Measurements from ENCODE around the gene PDE6H. TPM values are rescaled to one million over a fixed set of nuclear protein-coding genes. Genes with fewer than 3 reads are reported as not detected.

The PDE6H gene
- total and polyA plus RNA-seq, 2 donors (not counting 3 experiments of a cell fraction or from before 2014, with no cell fraction given): not detected

DNA sequence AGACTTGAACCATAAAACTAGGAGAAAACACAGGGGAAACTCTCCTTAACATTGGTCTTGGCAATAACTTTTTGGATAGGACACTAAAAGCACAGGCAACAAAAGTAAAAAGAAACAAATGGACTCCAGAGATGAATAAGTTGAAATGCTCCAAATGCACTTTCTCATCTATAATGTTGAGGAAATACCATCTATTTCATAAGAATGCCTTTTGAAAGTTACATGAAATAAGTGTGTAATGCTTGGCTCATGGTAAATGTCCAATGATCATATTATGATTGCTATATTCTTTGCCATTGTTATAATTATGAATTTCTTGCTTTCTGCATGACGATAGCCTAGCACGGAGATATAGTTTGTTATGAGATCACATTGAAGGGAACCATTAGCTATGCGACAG lies 19.8 kb downstream of the PDE6H start:
- Histone ChIP-seq H3K4me3 (replicated peaks in 1 of 3; ENCODE audit: insufficient read depth in 1 of 3, low read depth in 1 of 3, low read length in 3 of 3) (no peak overlapping the region), H3K27ac (ENCODE audit: insufficient read depth, low read depth, low read length) (no peak overlapping the region), H3K4me2 (ENCODE audit: insufficient read depth, low read length) (no peak overlapping the region), H3K4me1 (ENCODE audit: control insufficient read depth, extremely low read depth, insufficient read depth, low read length) (no peaks in the 10 kb centered on the region), H3K36me3 (ENCODE audit: control insufficient read depth in 2 of 2, extremely low read depth in 1 of 2, insufficient read depth in 2 of 2, low read length in 2 of 2) (no peaks in the 10 kb centered on the region), H3K9me3 (replicated peaks; ENCODE audit: control insufficient read depth, insufficient read depth, low read length) (no peaks in the 10 kb centered on the region), H3K79me2 (ENCODE audit: control insufficient read depth, insufficient read depth, low read length) (no peaks in the 10 kb centered on the region), H3K9ac (replicated peaks; ENCODE audit: extremely low read depth, insufficient read depth, low read length) (no peak overlapping the region), H3K9me1 (replicated peaks; ENCODE audit: control insufficient read depth, extremely low read depth, insufficient read depth, low read length) (no peaks in the 10 kb centered on the region), H4K20me1 (replicated peaks; ENCODE audit: control insufficient read depth, extremely low read depth, insufficient read depth, low read length) (no peaks in the 10 kb centered on the region), H3K27me3 (ENCODE audit: control insufficient read depth in 2 of 2, insufficient read depth in 2 of 2, low read length in 2 of 2) (no peaks in the 10 kb centered on the region), H2AFZ (ENCODE audit: low read depth, low read length) (no peak overlapping the region)
- intact Hi-C loops (cut with micrococcal nuclease): no loop called here
- DNase-seq (ENCODE audit: low read depth, low spot score) (no peak), FAIRE-seq (no peak)
- dilution Hi-C loops (cut with MboI; ENCODE audit: extremely low pct_ligation_motif_present, low sequenced_read_pairs): no loop called here
- no peak for TF ChIP-seq EZH2 (IDR thresholded peaks at IDR 0.05; ENCODE audit: borderline replicate concordance, low read depth, low read length, severe bottlenecking)
- ChIA-PET POLR2A (no interaction called here), CTCF (interaction anchor here (5.1 to 5.4 kb wide), 2 partner anchors 145 to 182 kb away, joined by 97 to 147 read pairs; no protein-coding TSS in a partner anchor)
- BruUV-seq (replicated peaks): no TSS peak

DNA sequence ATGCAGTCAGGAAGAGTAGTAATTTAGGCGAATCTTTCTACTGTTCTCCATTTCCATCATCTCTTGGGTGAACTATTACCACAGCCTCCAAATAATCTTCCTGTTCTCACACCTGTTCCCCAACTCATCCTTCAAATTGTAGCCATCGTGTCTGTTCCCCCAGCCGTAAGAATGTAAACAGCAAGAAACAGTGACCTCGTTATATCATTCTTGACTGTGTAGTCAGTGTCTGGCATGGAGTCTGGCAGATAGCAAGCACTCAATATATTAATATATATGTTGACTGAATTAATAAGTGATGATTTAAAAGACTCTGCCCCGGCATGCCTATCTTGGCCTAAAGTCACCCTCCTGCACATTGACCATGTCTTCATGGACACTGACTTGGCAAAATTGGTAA lies 20.3 kb downstream of the PDE6H start:
- Histone ChIP-seq H3K9ac (replicated peaks; ENCODE audit: extremely low read depth, insufficient read depth, low read length) (no peak overlapping the region), H3K9me1 (replicated peaks; ENCODE audit: control insufficient read depth, extremely low read depth, insufficient read depth, low read length) (no peaks in the 10 kb centered on the region), H3K9me3 (replicated peaks; ENCODE audit: control insufficient read depth, insufficient read depth, low read length) (no peaks in the 10 kb centered on the region), H3K27me3 (ENCODE audit: control insufficient read depth in 2 of 2, insufficient read depth in 2 of 2, low read length in 2 of 2) (no peaks in the 10 kb centered on the region), H3K79me2 (ENCODE audit: control insufficient read depth, insufficient read depth, low read length) (no peaks in the 10 kb centered on the region), H3K36me3 (ENCODE audit: control insufficient read depth in 2 of 2, extremely low read depth in 1 of 2, insufficient read depth in 2 of 2, low read length in 2 of 2) (no peaks in the 10 kb centered on the region), H2AFZ (ENCODE audit: low read depth, low read length) (no peak overlapping the region), H3K4me3 (replicated peaks in 1 of 3; ENCODE audit: insufficient read depth in 1 of 3, low read depth in 1 of 3, low read length in 3 of 3) (no peak overlapping the region), H4K20me1 (replicated peaks; ENCODE audit: control insufficient read depth, extremely low read depth, insufficient read depth, low read length) (no peaks in the 10 kb centered on the region), H3K27ac (ENCODE audit: insufficient read depth, low read depth, low read length) (no peak overlapping the region), H3K4me2 (ENCODE audit: insufficient read depth, low read length) (no peak overlapping the region), H3K4me1 (ENCODE audit: control insufficient read depth, extremely low read depth, insufficient read depth, low read length) (no peaks in the 10 kb centered on the region)
- TF ChIP-seq MYC (IDR thresholded peaks at IDR 0.05; ENCODE audit: low read depth, low read length) (no peak), POLR2AphosphoS5 (IDR thresholded peaks at IDR 0.05; ENCODE audit: insufficient read depth, low read depth, low read length) (no peak), GATA2 (IDR thresholded peaks at IDR 0.05; ENCODE audit: insufficient read depth, insufficient read length, low read depth, low read length) (no peak), POLR2A (IDR thresholded peaks at IDR 0.05; ENCODE audit: low read depth, low read length) (no peak), EZH2 (IDR thresholded peaks at IDR 0.05; ENCODE audit: borderline replicate concordance, low read depth, low read length, severe bottlenecking) (no peak), JUN (IDR thresholded peaks at IDR 0.05; ENCODE audit: borderline replicate concordance, insufficient read depth, insufficient read length, low read depth) (no peak)
- TF ChIP-seq, protein P1, sequence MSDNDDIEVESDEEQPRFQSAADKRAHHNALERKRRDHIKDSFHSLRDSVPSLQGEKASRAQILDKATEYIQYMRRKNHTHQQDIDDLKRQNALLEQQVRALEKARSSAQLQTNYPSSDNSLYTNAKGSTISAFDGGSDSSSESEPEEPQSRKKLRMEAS (IDR thresholded peaks at IDR 0.05; ENCODE audit: insufficient read depth, insufficient read length): no peak
- TF ChIP-seq, protein P2, sequence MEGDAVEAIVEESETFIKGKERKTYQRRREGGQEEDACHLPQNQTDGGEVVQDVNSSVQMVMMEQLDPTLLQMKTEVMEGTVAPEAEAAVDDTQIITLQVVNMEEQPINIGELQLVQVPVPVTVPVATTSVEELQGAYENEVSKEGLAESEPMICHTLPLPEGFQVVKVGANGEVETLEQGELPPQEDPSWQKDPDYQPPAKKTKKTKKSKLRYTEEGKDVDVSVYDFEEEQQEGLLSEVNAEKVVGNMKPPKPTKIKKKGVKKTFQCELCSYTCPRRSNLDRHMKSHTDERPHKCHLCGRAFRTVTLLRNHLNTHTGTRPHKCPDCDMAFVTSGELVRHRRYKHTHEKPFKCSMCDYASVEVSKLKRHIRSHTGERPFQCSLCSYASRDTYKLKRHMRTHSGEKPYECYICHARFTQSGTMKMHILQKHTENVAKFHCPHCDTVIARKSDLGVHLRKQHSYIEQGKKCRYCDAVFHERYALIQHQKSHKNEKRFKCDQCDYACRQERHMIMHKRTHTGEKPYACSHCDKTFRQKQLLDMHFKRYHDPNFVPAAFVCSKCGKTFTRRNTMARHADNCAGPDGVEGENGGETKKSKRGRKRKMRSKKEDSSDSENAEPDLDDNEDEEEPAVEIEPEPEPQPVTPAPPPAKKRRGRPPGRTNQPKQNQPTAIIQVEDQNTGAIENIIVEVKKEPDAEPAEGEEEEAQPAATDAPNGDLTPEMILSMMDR (IDR thresholded peaks at IDR 0.05; ENCODE audit: extremely low read depth in 1 of 2, insufficient read depth in 1 of 2, low read depth in 1 of 2, low read length in 2 of 2): no peak
- no TSS peak for BruUV-seq (replicated peaks)
- no peak for DNase-seq (ENCODE audit: low read depth, low spot score)
- intact Hi-C loops (cut with micrococcal nuclease): no loop called here
- ChIA-PET CTCF (interaction anchor here (5.1 to 5.4 kb wide), 2 partner anchors 146 to 182 kb away, joined by 97 to 147 read pairs; no protein-coding TSS in a partner anchor), POLR2A (no interaction called here)
- dilution Hi-C loops (cut with MboI; ENCODE audit: extremely low pct_ligation_motif_present, low sequenced_read_pairs): no loop called here
- FAIRE-seq: no peak
